Stimulated activated CD4-positive, alpha-beta T cell treated with anti-CD3 and anti-CD28 coated beads, TNF-alpha, amount 100 ng/mL, for 48 hours (primary cell): Measurements from ENCODE around the gene STXBP2.
A peak's percentile ranks its signal among the peaks of the same experiment; 100 is the strongest.

Experiments
- DNase-seq, 3 donors: peaks; one replicate each; pipeline ENCODE4 v3.0.0-alpha.2; 2020; ENCODE audit warnings: low read depth in 3 of 3

Gene STXBP2

GRCh38 chr19:7632340-7633203 lies 4.3 kb upstream of the STXBP2 start:
- DNase-seq: no peak

- DNase-seq: no peak
These were observed 3.2 kb upstream of the STXBP2 start, which contains the start of gene PCP2 for GRCh38 chr19:7633698-7634097. TSS of gene PCP2 (minus strand) at chr19:7633719. CDS start at chr19:7633457, 262 bp downstream.

GRCh38 chr19:7635670-7636069 lies 1.2 kb upstream of the STXBP2 start:
- DNase-seq: no peak

GRCh38 chr19:7636317-7636690 lies 606 bp upstream of the STXBP2 start:
- DNase-seq: no peak

- DNase-seq: no peak
These were observed 705 bp downstream of the STXBP2 start for GRCh38 chr19:7637374-7638256.

GRCh38 chr19:7638802-7639465 lies 2.0 kb downstream of the STXBP2 start:
- no peak for DNase-seq

GRCh38 chr19:7639863-7640348 lies 3.0 kb downstream of the STXBP2 start:
- no peak for DNase-seq

GRCh38 chr19:7640803-7641202 lies 3.9 kb downstream of the STXBP2 start:
- no peak for DNase-seq

- no peak for DNase-seq
These were observed 4.7 kb downstream of the STXBP2 start for GRCh38 chr19:7641290-7642276.

- DNase-seq: no peak
These were observed 5.6 kb downstream of the STXBP2 start for GRCh38 chr19:7642295-7643030.

GRCh38 chr19:7643031-7643415 lies 6.1 kb downstream of the STXBP2 start:
- no peak for DNase-seq

- DNase-seq: peak in 1 of 3 donors; percentile 29
These were observed 7.0 kb downstream of the STXBP2 start for GRCh38 chr19:7643629-7644549.

- DNase-seq: no peak
These were observed 7.6 kb downstream of the STXBP2 start for GRCh38 chr19:7644550-7644877.

GRCh38 chr19:7645163-7645562 lies 8.3 kb downstream of the STXBP2 start:
- DNase-seq: no peak

- no peak for DNase-seq
These were observed 8.9 kb downstream of the STXBP2 start for GRCh38 chr19:7645656-7646425.

GRCh38 chr19:7646426-7646700 lies 9.5 kb downstream of the STXBP2 start:
- no peak for DNase-seq

- no peak for DNase-seq
These were observed 10.2 kb downstream of the STXBP2 start for GRCh38 chr19:7647156-7647555.

- no peak for DNase-seq
These were observed 11.5 kb downstream of the STXBP2 start for GRCh38 chr19:7648265-7649014.
